Activated CD8-positive, alpha-beta memory T cell treated with anti-CD3 and anti-CD28 coated beads, Interleukin-2, amount 50 U/mL, for 4 hours (primary cell): ENCODE measurements around the gene SGMS1.
"Not testable (repeated sequence)": the region's sequence is repeated elsewhere in the genome, so short reads cannot be mapped to it uniquely, and the experiment has no call there.

Source experiments
- DNase-seq: peaks from one replicate; pipeline ENCODE4 v3.0.0-alpha.2; 2020

Gene SGMS1

DNA sequence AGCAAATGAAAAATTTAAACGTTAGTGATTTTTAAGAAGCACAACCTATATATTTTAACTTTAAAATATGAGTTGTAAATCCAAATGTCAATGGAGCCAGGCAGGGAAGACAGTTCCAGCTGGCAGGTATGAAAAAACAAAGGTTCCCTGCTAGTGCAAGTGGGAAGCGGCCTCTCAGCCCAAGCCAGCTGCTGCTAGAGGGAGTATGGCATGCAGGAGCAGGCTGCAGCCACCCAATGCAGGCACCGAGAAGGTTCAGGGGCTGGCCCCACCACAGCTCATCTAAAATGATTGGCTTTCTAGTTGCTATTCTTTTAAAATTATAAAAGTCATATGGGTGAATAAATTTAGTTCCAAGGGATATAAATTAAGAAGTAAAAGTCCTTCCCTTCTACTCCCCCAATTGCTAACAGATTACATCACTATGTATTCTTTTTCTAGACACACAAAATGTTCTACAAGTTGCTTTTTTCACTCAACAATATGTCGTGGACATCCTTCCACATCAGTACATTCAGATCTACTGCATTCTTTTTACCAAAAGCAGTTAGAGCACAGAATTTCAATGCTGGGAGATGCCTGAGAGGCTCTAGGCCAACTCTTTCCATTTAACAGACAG lies 69.3 kb downstream of the SGMS1 start:
- no peak for DNase-seq

DNA sequence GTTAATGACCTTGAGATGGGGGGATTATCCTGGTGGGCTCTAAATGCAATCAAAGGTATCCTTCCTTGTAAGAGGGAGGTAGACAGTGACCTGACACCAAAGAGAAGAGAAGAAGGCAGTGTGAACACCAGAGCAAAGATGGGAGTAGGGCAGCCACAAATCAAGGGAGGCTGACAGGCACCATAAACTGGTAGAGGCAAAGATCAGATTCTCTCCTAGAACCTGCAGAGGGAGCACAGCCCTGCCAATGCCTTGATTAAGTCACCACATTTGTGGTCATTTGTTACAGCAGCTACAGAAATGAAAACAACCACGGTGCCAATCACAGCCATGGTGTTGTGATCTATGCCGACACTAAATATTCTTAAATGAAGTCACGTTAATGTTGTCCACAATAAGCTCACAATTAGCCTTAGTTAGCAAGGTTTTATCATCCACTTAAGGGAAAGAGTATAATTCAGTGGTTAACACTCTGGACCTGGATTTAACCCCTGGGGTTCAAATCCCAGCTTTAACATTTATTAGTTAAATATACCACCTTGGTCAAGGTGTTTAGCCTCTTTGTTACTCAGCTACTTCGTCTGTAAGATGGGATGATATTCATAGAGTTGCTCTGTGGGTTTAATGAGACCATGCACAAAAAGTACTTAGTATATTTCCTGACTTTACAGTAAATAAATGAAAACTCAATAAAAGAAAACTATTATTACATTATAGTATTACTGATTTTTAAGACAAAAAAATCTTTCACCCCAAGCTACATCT lies 70.8 kb downstream of the SGMS1 start:
- DNase-seq: peak; percentile 35

DNA sequence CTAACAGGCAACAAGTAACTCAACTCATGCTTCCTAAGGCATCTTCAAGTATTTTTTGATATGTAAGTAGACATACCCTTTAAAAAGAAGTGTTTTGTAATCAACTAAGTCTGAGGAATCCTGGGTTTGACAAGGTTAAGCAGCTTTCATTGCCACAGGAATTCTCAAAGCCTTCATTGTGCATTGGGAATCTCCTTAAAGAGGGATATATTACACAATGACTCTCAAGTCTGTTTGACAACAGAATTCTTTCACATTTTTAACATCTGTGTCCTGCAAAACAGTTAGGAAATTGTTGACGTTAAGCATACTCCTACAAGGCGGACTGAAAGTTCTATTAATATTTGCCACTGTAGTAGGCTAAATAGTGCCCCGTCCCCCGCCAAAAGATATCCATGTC lies 71.4 kb downstream of the SGMS1 start:
- DNase-seq: no peak

DNA sequence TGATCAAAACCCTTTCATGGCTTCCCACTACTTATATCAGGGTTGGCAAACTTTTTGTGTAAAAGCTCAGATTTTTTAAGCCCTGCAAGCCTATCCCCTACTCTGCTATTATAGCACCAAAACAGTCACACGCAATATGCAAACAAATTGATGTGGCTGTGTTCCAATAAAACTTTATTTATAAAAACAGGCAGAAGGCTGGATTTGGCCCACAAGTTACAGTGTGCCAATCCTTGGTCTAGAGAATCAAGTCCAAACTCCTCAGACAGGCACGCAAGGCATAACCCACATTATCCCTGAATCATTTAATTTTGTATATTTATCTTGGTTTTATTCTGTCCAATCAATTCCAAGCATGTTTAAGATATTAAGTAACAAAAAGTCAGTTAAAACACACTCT lies 71.9 kb downstream of the SGMS1 start:
- DNase-seq: no peak

DNA sequence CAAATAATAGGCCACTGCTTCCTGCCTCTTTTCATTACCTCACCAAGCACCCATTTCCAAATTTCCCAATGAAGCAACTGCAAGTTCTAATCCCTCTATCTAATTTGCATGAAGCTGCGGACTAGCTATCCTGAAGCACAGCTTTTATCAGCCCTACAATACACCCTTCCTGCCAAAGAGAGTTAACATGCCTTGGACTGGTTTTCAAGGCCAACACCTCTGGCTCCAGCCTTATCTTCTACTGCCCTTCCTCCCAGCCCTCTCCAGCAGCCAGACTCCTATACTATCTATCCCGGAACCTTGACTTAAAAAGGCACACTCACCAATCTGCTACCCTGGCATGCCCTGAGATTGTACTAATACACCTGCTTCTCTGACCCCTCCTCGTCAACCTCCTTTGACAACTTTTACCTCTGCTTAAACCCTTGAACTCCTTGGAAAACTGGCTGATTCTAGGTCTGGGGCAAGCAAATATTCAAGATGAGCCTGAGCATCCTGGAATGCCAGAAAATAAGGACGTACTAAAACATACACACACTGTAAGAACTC lies 73.4 kb downstream of the SGMS1 start:
- DNase-seq: no peak

DNA sequence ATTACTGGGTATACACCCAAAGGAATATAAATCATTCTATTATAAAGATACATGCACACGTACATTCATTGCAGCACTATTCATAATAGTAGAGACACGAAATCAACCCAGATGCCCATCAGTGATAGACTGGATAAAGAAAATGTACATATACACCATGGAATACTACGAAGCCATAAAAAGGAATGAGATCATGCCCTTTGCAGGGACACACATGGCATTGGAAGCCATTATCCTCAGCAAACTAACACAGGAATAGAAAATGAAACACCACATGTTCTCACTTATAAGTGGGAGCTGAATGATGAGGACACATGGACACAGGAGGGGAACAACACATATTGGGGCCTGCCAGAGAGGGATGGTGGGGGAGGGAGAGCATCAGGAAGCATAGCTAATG lies 74.6 kb downstream of the SGMS1 start:
- not testable (repeated sequence) for DNase-seq

DNA sequence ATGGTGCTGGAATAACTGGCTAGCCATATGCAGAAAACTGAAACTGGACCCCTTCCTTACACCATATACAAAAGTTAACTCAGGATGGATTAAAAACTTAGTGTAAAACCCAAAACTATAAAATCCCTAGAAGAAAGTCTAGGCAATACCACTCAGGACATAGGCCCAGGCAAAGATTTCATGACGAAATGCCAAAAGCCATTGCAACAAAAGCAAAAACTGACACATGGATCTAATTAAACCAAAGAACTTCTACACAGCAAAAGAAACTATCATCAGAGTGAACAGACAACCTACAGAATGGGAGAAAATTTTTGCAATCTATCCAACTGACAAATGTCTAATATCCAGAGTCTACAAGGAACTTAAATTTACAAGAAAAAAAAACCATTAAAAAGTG lies 75.3 kb downstream of the SGMS1 start:
- not testable (repeated sequence) for DNase-seq

DNA sequence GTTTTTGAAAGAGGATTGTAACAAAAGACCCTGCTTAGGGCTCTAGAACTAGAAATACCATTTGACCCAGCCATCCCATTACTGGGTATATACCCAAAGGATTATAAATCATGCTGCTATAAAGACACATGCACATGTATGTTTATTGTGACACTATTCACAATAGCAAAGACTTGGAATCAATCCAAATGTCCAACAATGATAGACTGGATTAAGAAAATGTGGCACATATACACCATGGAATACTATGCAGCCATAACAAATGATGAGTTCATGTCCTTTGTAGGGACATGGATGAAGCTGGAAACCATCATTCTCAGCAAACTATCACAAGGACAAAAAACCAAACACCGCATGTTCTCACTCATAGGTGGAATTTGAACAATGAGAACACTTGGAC lies 77.5 kb downstream of the SGMS1 start:
- not testable (repeated sequence) for DNase-seq

DNA sequence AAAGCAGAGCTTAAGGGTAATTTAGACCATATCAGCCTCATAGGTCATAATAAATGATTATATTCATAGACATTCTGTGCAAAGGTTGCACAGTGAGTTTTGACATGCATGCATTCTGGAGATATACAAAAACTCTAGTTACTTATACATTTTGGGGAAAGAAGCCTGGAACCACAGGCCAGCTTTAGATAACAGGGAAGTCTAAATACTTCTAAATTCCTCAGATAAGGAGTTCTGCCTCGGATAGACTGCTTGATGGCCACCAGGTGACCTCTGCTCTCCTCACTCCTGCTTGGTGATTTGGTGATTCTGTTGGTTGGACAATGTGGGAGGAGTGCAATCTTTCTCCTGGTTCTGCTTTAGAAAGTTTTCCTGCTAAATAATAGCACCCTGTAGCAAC lies 77.9 kb downstream of the SGMS1 start:
- DNase-seq: no peak

DNA sequence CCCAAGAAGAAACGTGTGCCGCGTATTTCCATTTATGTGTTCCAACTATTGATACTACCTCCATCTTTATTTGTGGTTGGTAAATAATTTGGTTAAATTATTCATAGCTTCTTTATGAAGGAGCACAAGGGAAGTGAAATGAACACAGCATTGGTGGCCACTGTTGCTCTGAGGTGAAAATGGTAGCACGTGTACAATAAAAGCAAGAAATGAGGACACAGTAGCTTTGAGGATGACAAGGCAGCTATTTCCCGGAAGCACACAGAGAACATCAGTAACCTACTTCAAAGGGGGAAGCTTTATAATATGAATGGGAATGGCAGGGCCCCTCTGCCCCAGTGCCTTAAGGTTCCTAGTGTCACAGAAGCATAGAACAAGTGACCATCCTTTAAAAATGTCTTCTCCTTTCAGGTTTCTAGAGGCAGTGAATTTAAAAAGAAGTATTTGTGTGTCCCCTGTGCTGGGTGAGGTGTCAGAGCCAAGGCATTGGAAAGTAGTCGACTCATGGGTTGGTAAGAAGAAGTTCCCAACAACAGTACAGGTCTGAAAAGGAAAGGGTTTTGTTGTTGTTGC lies 78.8 kb downstream of the SGMS1 start:
- DNase-seq: no peak

DNA sequence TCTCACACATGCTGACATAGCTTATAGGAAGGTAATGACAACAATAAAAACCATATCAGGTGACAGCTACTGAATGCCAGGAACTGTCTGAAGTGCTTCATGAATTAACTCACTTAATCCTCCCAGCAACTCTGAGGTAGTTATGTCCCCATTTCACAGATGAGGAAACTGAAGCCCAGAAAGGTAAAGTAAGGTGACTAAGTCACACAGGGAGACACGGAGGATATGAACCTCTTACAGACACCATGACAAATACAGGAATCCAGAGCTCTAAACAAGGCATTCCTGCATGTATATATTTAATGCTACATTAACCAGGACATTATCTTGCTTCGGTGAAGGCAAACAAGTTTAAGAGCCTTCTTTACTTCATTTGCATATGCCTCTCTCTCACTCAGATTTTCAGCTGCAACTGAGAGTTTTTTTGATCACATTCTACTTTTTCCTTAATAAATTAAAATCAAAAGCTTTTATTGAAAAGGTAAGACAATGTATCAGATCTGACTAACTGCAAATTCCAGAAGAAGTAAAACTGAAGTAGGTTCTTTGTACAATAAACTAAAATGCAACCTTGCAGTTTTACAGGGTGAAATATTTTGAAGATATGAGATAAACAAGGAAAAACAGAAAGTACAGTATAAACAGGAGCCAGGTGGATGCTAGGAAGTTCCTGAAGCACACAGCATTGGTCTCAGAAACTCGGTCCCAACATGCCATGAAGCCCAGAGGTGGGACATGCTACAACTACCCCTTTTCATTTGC lies 79.5 kb downstream of the SGMS1 start:
- no peak for DNase-seq

DNA sequence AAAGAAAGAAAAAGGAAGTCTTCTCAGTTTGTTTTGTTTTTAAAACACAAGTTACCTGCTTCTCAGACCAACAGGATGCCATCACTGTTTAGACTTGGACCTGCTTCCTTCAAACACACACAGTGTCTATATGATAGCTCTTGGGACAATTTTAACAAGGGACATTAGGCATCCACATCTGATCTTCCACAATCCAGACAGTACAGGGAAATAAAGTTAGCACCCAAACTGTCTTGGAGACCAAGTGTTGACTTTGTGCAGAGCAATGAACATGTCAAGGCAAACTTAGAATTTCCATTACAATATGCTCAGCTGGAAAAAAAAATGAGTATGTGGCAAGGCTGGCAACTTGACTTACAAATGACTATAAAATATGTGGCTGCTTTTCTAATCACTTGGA lies 80.9 kb downstream of the SGMS1 start:
- DNase-seq: no peak

DNA sequence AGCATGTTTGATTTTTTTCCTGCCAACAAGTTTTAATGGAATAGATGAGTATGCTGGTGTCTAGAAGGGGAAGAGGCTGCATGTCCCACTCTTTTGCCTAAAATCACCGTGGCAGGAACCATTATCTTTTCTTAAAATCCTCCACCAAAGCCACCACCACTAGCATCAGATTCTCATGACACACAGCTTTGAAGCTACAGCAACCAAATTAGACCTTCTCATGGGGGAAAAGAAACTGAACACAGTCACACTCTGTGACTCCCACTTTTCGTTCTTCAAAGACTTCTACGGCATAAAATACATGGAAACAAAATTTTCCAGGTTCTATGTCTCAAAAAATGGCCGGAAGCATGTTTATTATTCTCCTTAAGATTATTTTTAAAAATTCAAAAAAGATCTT lies 81.8 kb downstream of the SGMS1 start:
- no peak for DNase-seq

DNA sequence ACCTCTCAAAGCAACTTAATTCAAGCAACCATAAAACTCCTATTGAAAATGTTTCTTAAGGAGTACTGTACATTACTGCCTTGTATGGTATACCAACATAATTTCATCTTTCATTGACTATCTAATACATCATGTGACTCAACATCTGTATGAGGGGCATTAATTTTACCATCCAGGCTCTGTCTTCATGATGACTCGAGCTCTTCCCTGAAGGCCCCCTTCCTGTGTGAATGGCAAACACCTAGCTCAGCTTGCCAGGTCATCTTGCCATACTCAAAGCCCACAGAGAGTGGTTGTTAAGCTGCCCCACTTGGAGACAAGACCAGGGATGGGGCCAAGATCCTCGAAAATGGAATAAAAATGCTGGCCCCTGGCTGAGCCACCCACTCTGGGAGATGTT lies 82.4 kb downstream of the SGMS1 start:
- no peak for DNase-seq

DNA sequence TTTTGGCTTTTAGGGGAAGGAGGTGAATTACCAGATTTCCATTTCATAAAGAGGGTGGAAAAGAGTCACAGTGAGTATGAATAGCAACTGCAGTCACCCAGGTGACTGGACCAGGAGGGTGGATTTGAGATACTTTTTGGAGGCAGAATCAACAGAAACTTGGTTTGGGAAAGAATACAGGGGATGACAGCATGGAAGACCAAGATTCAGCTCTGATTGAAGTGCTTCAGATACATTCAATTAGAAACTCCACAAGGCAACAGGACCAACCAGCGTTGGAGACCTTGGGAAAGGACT lies 83.0 kb downstream of the SGMS1 start:
- no peak for DNase-seq

DNA sequence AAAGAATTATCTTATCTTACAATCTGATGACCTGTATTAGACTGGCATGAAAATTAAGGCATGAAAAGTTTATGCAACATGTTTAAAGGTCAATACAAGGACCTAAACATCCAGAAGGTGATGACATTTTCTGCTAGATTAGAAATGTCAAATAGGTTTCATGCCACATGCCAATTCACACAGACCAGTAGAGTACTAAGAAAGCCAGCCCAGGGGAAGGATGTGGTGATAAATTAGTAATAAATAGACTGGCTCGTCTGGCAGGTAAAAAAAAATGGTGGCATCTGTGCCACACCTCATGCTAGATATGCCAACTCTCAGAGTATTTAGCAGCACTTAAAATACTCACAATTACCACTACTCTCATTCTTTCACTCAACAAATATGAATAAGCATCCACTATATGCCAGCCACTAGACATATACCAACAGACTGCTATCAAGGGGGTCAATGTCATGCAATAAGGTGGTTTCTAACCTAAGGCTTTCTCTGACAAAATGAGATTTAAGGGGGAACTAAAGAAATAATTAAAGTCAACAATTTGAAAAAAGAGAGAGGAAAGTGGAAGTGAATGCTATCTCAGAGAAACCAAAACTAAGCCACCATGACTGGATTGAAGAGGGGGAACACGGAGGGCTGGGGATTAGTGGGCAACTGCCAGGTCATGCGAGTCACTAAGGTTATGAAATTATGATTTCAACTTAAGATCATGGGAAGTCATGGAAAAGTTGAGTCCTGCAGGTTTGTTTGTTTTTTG lies 83.5 kb downstream of the SGMS1 start:
- no peak for DNase-seq

DNA sequence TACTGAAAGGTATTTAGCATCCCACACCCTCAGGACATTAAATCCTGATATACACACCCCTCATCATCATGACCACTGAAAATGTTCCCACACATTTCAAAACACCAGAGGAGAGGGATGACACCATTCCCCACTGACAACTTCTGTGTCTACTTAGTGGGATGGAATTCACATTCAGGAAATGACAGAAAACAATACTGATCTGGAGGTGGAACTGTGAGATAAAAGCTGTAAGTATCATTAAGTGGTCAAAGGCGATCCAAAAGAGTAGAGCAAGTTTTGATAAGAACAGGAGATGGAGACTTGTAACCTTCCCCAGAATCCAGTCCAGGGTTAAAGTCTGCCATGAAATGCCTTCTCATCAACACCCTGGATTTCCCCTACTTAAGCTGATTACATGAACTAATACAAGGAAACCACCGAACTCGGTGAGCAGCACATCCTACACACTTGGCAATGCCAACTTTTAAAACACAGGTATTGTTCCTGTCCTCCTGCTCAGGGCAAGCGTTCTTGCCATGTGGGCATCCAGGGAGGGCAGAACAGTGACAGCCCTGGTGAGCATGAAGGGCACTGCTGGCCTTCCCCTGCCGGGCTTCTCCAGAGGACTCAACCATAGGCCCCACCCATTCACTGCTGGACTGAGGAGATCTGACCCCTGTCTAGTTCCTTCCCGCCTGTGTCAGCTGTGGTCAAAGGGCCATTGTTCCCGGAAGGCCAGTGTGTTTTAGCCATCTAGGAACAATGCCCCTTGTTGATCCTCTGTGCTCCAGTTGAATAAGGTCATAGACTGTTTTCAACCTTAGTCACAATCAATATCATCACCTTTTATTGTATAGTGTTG lies 85.0 kb downstream of the SGMS1 start:
- DNase-seq: no peak

DNA sequence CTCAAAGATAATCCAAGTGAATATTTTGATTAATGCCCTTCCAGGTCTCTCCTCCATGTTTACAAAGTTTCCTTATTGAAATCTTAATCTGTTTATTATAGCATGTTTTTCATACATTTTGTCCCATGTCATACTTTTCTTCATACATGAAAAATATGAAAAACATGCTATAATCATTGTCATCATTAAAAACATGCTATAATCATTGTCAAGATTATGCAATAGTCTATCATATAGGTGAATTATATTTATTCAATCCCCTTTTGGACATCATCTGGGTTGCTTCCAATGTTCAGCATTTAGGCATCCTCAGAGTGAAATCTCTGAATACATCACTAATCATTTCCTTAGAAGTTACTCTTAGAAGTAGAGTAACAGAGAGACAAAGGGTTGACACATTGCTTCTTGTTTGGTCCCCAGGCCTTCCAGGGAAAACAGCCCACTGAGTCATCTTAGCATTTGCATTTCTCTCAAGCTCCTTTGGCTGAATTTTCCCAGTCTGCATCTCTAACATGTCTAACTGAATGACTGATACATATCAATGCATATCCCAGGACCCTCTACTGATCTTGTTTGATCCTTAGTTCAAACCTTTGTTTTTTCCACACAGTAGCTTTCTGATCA lies 87.0 kb downstream of the SGMS1 start:
- no peak for DNase-seq

DNA sequence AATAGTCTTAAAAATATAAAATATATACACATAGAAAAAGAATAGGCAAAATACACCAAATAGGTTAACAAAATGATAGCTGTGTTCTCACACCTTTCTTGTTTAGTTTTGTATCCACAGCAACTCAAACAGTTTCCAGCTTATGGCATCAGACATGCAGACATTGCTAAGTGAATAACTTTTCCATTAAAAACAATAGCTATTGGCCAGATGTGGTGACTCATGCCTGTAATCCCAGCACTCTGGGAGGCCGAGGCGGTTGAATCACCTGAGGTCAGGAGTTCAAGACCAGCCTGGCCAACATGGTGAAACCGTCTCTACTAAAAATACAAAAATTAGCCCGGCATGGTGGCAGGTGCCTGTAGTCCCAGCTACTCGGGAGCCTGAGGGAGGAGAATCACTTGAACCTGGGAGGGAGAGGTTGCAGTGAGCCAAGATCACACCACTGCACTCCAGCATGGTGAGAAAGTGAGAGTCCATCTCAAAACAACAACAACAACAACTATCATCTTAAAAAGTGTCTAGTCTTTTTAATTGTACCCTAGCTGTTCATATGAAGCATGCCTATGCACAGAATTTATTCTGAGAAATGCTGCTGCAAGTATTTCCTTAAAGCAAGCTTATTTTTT lies 88.9 kb downstream of the SGMS1 start:
- not testable (repeated sequence) for DNase-seq

DNA sequence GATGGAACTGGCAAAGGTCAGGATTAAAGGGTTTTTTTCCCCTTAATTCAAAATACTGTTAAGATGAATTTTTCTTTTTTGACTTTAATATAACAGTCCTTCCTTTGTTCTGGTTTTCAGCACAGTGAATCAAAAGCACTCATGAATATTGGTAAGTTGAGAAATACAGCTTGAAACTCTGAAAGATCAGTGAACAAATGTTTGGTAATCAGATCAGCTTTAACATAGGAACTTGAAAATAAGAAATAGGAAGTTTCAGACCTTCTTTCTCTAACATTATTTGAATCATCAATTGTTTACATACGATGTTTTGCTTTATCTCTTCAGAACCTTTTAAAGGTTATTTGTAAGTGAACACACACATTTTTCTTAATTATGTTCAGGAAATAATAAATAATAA lies 90.5 kb downstream of the SGMS1 start:
- no peak for DNase-seq
